Chondrocyte (in vitro differentiated cells): ENCODE data around the gene PRKAG2. TPM values are rescaled to one million over a fixed set of nuclear protein-coding genes. Genes with fewer than 3 reads are reported as not detected.

ENCODE experiments used
- DNase-seq: peaks from one replicate; pipeline ENCODE4 v3.0.0; 2021; ENCODE audit warnings: mixed read lengths, low spot score
- H3K27ac Mint-ChIP-seq: one replicate; pipeline ENCODE4 v1.8.0; 2021; ENCODE audit warnings: mild to moderate bottlenecking, moderate library complexity, mixed read lengths; ENCODE audit not compliant: unreplicated experiment
- H3K27me3 Mint-ChIP-seq: 2 replicates; pipeline ENCODE4 v1.8.0; 2021; ENCODE audit warnings: low read depth, mixed read lengths
- H3K36me3 Mint-ChIP-seq: 2 replicates; pipeline ENCODE4 v1.8.0; 2021; ENCODE audit warnings: low read depth, mixed read lengths
- H3K4me1 Mint-ChIP-seq: 2 replicates; pipeline ENCODE4 v1.8.0; 2021; ENCODE audit warnings: low read depth, mild to moderate bottlenecking, mixed read lengths
- H3K4me3 Mint-ChIP-seq: one replicate; pipeline ENCODE4 v1.8.0; 2021; ENCODE audit warnings: mild to moderate bottlenecking, moderate library complexity, mixed read lengths; ENCODE audit not compliant: unreplicated experiment
- H3K9me3 Mint-ChIP-seq: 2 replicates; pipeline ENCODE4 v1.8.0; 2021; ENCODE audit warnings: low read depth, mixed read lengths
- CTCF ChIP-seq: fragments of 200-600 bp; sonication (generic); IDR thresholded peaks from 2 replicates; pipeline ENCODE4 v1.5.0; 2021; ENCODE audit warnings: antibody characterized with exemption, mild to moderate bottlenecking, moderate library complexity
- total RNA-seq: library from RNA; stranded (reverse); gene quantifications from 3 replicates; pipeline ENCODE4 v1.2.1, GENCODE V29; 2021

PRKAG2 gene
- total RNA-seq, 1 donor from 2014 or later: 35.4 TPM

- H3K27ac Mint-ChIP-seq: peak overlapping the region; percentile 18
- H3K27me3 Mint-ChIP-seq: no peaks in the 10 kb centered on the region
- H3K4me3 Mint-ChIP-seq: no peak overlapping the region
- H3K36me3 Mint-ChIP-seq: no peaks in the 10 kb centered on the region
- H3K9me3 Mint-ChIP-seq: peaks cover 5% of the 10 kb centered on the region
- no peak for TF ChIP-seq CTCF
- peaks cover 62% of the 10 kb centered on the region for H3K4me1 Mint-ChIP-seq
- DNase-seq: no peak
Observed at GRCh38 chr7:151633516-151633812, 243.5 kb downstream of the PRKAG2 start.

DNA sequence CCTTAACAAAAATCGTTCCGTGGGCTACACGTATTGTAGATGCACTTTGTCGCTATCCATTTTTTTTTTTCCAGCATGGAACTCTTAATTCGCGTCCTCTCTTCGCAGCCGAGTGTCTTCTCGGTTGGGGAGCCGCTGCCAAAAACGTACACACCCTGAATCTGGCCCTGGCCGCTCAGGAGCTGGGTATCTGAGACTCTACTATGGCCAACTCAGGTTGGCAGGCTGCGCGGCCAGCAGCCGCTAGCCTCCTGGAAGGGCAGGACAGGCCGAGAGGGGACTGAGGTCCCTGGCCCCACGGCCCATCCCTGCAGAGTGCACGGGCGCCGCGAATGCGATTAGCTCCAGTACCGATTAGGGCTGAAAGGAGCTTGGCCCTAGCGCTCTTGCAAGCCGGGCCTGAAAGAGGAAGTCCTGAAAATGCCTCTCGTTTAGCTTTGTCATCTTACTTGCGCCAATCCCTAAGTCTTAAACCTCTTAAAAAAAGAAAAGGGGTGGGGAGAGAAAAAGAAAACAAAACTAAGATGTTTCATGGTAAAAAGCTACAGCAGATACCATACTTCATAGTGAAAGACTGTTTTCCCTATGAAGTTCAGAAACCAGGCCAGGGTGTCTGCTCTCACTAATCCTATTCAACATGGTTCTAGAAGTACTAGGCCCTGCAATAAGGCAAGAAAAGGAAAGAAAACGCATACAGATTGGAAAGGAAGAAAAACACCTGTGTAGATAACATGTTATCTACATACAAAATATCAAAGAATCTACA is 244.0 kb downstream of the PRKAG2 start:
- TF ChIP-seq CTCF: no peak
- Mint-ChIP-seq H3K9me3 (peaks cover 5% of the 10 kb centered on the region), H3K27me3 (no peaks in the 10 kb centered on the region), H3K4me3 (peak overlapping the region; percentile 85), H3K4me1 (peaks cover 62% of the 10 kb centered on the region), H3K36me3 (no peaks in the 10 kb centered on the region), H3K27ac (peak overlapping the region; percentile 93)
- DNase-seq: no peak

GRCh38 chr7:151631953-151632749 is 244.8 kb downstream of the PRKAG2 start:
- H3K27ac Mint-ChIP-seq: peak overlapping the region; percentile 93
- H3K9me3 Mint-ChIP-seq: peaks cover 5% of the 10 kb centered on the region
- no peaks in the 10 kb centered on the region for H3K27me3 Mint-ChIP-seq
- TF ChIP-seq CTCF: peak; percentile 71
- peak overlapping the region; percentile 85 for H3K4me3 Mint-ChIP-seq
- peaks cover 56% of the 10 kb centered on the region for H3K4me1 Mint-ChIP-seq
- no peak for DNase-seq
- no peaks in the 10 kb centered on the region for H3K36me3 Mint-ChIP-seq

- Mint-ChIP-seq H3K27me3 (no peaks in the 10 kb centered on the region), H3K36me3 (peaks cover 2% of the 10 kb centered on the region), H3K27ac (peak overlapping the region; percentile 83), H3K4me1 (peaks cover 55% of the 10 kb centered on the region), H3K9me3 (peaks cover 5% of the 10 kb centered on the region), H3K4me3 (peak overlapping the region; percentile 88)
- peak; percentile 49 for TF ChIP-seq CTCF
- no peak for DNase-seq
Observed at GRCh38 chr7:151631570-151631952, 245.4 kb downstream of the PRKAG2 start.

- peaks cover 5% of the 10 kb centered on the region for H3K9me3 Mint-ChIP-seq
- H3K27me3 Mint-ChIP-seq: no peaks in the 10 kb centered on the region
- peaks cover 2% of the 10 kb centered on the region for H3K36me3 Mint-ChIP-seq
- TF ChIP-seq CTCF: no peak
- peak overlapping the region; percentile 83 for H3K27ac Mint-ChIP-seq
- peaks cover 56% of the 10 kb centered on the region for H3K4me1 Mint-ChIP-seq
- peak overlapping the region; percentile 88 for H3K4me3 Mint-ChIP-seq
- no peak for DNase-seq
Observed at GRCh38 chr7:151630851-151631569, 245.9 kb downstream of the PRKAG2 start.
